ENCODE data around the gene RPS2. TPM values are rescaled to one million over a fixed set of nuclear protein-coding genes. Genes with fewer than 3 reads are reported as not detected.

The RPS2 gene
- total RNA-seq, 1 experiment from 2014 or later = 3,874 TPM

GRCh38 chr16:1979271-1980029 lies 14.8 kb upstream of the RPS2 start:
- peaks cover 17% of the 10 kb centered on the region for H3K23me2 ChIP-seq (ENCODE audit: insufficient read length, low read depth, low read length, poor library complexity, severe bottlenecking)
- H3T11ph ChIP-seq (ENCODE audit: low read length) = no peak overlapping the region
- no peak overlapping the region for H2AFZ ChIP-seq (ENCODE audit: low read length)
- H3K79me1 ChIP-seq (ENCODE audit: insufficient read depth, low read depth, low read length, poor library complexity, severe bottlenecking) = no peaks in the 10 kb centered on the region
- no peak overlapping the region for H2AK5ac ChIP-seq (ENCODE audit: insufficient read length, low read length)
- DNase-seq = peak; percentile 78
- peaks cover 22% of the 10 kb centered on the region for H3K27me3 ChIP-seq (ENCODE audit: insufficient read depth, low read length)
- H3K4me2 ChIP-seq (ENCODE audit: insufficient read depth, insufficient read length, low read length) = peak overlapping the region; percentile 40
- H4K20me1 ChIP-seq (ENCODE audit: control insufficient read depth, insufficient read depth, insufficient read length) = no peaks in the 10 kb centered on the region
- no peak overlapping the region for H3K27ac ChIP-seq (ENCODE audit: insufficient read length, low read depth, low read length)
- Mint-ChIP-seq H3K4me1 (peaks cover 13 to 18% of the 10 kb centered on the region in 2 experiments), H3K9me3 (no peaks in the 10 kb centered on the region), H3K4me3 (peak overlapping the region; percentile 53 to 70), H3K27me3 (ENCODE audit: low read depth) (peaks cover 40% of the 10 kb centered on the region), H3K36me3 (ENCODE audit: insufficient read depth in 1 of 3, low read depth in 3 of 3) (peaks cover 10 to 23% (median 22%) of the 10 kb centered on the region in 3 experiments), H3K27ac (no peak overlapping the region)
- no peaks in the 10 kb centered on the region for H3K4me1 ChIP-seq (ENCODE audit: insufficient read depth, low read length)
- no peak overlapping the region for H3K4ac ChIP-seq (ENCODE audit: low read depth, low read length)
- no peak overlapping the region for H3K23ac ChIP-seq (ENCODE audit: insufficient read length, low read depth, low read length)
- H3K14ac ChIP-seq (ENCODE audit: insufficient read depth, low read length) = no peak overlapping the region
- H2BK12ac ChIP-seq (ENCODE audit: insufficient read length, low read depth, low read length) = no peak overlapping the region
- H2BK5ac ChIP-seq (ENCODE audit: insufficient read length, low read length) = no peak overlapping the region
- H3K9ac ChIP-seq (ENCODE audit: extremely low read depth, insufficient read length, low read length) = no peak overlapping the region
- H3K9me3 ChIP-seq (ENCODE audit: control insufficient read depth, low read depth, low read length) = no peaks in the 10 kb centered on the region
- no peak overlapping the region for H3K18ac ChIP-seq (ENCODE audit: insufficient read length, low read depth, low read length)
- no peak overlapping the region for H4K91ac ChIP-seq (ENCODE audit: insufficient read length, low read depth, low read length)
- H3K79me2 ChIP-seq (ENCODE audit: insufficient read depth, low read length) = no peaks in the 10 kb centered on the region
- no peak overlapping the region for H3K56ac ChIP-seq (ENCODE audit: insufficient read length, low read depth, low read length)
- WGBS (ENCODE audit: extremely low coverage, insufficient read length, low lambda C conversion rate) = no CpG with 5 or more reads among the region's 70 CpGs
- no peak for TF ChIP-seq CTCF (conservative IDR thresholded peaks at IDR 0.05)
- H2BK20ac ChIP-seq (ENCODE audit: low read depth, low read length, poor library complexity, severe bottlenecking) = no peak overlapping the region
- H2BK120ac ChIP-seq (ENCODE audit: low read depth, low read length, poor library complexity, severe bottlenecking) = no peak overlapping the region
- H2BK15ac ChIP-seq (ENCODE audit: low read depth, low read length) = no peak overlapping the region
- no peak overlapping the region for H4K8ac ChIP-seq (replicated peaks; ENCODE audit: insufficient read length, low read depth, low read length)
- no peak overlapping the region for H4K5ac ChIP-seq (ENCODE audit: insufficient read length, low read depth, low read length)

All from H9 (cell line).